ENCODE results near the gene ODF4. TPM values are rescaled to one million over a fixed set of nuclear protein-coding genes. Genes with fewer than 3 reads are reported as not detected.
A peak's percentile ranks its signal among the peaks of the same experiment; 100 is the strongest.

Gene ODF4
- total and polyA plus RNA-seq, 2 of the 13 experiments (the other 11 are each of a cell fraction or from before 2014, with no cell fraction given): not detected

- TF ChIP-seq YEATS4 (CRISPR knock-in tag; IDR thresholded peaks at IDR 0.05; ENCODE audit: borderline replicate concordance) (peak; percentile 85), ZC3H4 (CRISPR knock-in tag; IDR thresholded peaks at IDR 0.05; ENCODE audit: borderline replicate concordance) (no peak), ZNF510 (CRISPR knock-in tag; IDR thresholded peaks at IDR 0.05; ENCODE audit: low read depth) (no peak), HNF1B (CRISPR knock-in tag; IDR thresholded peaks at IDR 0.05) (peak; percentile 82), ZNF124 (CRISPR knock-in tag; IDR thresholded peaks at IDR 0.05) (no peak), ZBTB34 (CRISPR knock-in tag; IDR thresholded peaks at IDR 0.05) (no peak), ZNF142 (CRISPR knock-in tag; IDR thresholded peaks at IDR 0.05) (peak; percentile 49; the same call in 1 of the 2 replicates), SP4 (CRISPR knock-in tag; IDR thresholded peaks at IDR 0.05) (peak; percentile 48), ZNF276 (CRISPR knock-in tag; IDR thresholded peaks at IDR 0.05; ENCODE audit: low read depth) (peak; percentile 59; the same call in 1 of the 2 replicates), ZBED4 (CRISPR knock-in tag; IDR thresholded peaks at IDR 0.05; ENCODE audit: borderline replicate concordance) (peak; percentile 14), ZNF83 (CRISPR knock-in tag; IDR thresholded peaks at IDR 0.05; ENCODE audit: borderline replicate concordance) (no peak), JUND (CRISPR knock-in tag; IDR thresholded peaks at IDR 0.05) (no peak; the same call in 1 of the 2 replicates), ZSCAN20 (CRISPR knock-in tag; IDR thresholded peaks at IDR 0.05; ENCODE audit: borderline replicate concordance) (0 out of 2 replicates have a peak, but pooled peaks have one; percentile 66)
Measured at GRCh38 chr17:8383143-8383822, 43.6 kb downstream of the ODF4 start, which contains the start of gene RPL26 (continued).
